GM18861 (cell line): Measurements from ENCODE around the gene AKT3.

Experiments used
- ATAC-seq: cut with Tn5 transposase; IDR thresholded peaks from one replicate; pipeline ENCODE4 v1.9.1; 2021; ENCODE audit not compliant: unreplicated experiment

AKT3 gene

DNA sequence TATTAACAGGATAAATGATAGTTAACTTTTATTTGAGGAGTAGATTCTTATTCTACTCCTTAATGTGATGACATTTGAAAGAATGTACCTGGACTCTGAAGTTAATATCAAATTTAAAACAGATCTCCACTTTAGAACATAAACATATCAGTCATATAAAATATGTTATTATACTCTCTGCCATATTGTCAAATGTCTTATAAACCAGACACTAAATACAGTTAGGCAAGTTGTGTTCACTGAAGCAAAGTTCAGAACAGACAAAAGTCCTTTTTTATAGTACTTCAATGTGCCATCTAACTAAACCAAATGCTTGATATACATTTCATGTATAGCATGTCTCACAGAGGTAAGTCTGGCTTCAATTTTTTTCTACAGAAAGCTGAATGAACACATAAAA is 285.2 kb downstream of the AKT3 start:
- ATAC-seq = no peak

DNA sequence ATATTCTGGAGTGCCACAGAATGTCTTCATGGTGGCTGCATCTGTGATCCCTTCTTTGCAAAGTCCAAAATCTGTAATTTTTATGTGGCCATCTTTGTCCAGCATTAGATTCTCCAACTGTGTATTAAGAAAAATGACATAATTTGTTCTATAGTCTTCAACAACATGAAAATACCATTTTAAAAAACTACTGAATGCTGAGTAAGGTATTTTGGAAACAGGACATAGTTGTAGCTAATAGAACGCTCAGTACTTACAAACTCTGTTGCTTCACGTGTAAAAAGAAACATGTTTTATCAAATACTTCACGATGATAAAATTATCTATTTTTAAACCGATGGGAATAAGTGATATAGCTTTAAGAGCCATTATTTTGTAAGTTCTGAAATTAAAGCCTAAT is 286.3 kb downstream of the AKT3 start:
- no peak for ATAC-seq

DNA sequence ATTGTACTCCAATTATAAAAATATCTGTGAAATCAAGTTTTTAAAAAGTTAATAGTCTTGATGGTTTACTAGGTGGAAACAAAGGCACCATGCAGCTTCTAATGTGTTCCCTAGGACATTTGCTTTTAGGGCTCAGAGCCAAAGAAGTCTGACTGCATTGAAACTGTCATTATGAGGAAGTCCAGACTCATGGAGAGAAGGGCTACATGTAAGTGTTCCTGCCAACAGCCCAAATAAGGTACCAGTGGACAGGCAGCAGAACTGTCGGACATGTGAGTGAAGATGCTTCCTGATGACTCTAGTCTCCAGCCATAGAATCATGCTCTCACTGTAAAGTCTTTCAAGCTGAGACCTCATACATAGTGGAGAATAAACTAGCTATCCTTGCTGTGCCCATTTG is 287.6 kb downstream of the AKT3 start:
- no peak for ATAC-seq

- ATAC-seq = no peak
Measured at GRCh38 chr1:243561588-243562319, 288.3 kb downstream of the AKT3 start.

DNA sequence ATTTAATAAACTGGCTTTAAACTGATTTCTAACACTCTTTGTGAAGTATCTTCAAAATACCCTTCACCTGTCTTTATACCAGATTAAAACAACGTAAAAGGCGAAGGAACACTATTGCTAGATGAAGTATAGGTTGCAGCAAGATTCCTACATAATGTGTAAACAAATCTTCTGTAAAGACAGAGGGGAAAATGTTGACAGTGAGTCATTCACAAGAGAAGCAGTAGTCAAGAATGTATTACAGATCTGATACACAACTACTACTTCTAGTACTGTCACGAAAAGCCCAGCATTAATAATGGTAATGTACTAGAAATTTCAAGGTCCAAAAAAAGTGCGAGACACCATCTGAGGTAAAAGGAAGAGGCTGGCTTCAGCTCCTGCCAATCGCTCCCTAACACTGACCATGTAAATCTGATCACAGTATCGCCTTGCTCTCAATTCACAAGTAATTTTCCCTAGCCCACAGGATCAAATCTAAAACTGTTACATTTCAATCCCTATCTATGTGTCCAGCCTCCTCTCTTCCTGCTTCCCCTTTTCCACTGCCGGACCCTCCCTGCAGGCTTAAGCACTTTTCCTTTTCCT is 290.4 kb downstream of the AKT3 start:
- ATAC-seq = no peak

GRCh38 chr1:243558576-243558975 is 291.5 kb downstream of the AKT3 start:
- ATAC-seq = no peak

- ATAC-seq = no peak
Measured at GRCh38 chr1:243557866-243558265, 292.2 kb downstream of the AKT3 start.

DNA sequence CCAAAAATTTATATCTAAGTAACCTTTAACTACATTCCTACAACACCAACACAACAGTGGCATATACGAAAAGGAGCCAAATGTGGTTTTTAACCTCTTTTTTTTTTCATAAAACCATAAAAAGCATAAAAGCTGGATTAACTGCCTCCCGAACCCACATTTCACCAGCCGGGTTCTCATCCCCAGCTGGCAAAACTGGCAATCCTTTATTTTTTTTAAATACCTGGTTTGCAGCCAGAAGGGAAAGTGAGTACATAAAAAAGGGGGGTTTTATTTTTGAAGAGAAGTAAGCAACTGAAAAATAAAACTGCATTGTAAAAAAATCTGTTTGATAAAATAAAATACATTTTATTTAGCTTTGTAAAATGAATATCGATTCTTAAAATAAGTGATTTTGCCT is 295.4 kb downstream of the AKT3 start:
- ATAC-seq = no peak

GRCh38 chr1:243553090-243553489 is 297.0 kb downstream of the AKT3 start:
- ATAC-seq = no peak

DNA sequence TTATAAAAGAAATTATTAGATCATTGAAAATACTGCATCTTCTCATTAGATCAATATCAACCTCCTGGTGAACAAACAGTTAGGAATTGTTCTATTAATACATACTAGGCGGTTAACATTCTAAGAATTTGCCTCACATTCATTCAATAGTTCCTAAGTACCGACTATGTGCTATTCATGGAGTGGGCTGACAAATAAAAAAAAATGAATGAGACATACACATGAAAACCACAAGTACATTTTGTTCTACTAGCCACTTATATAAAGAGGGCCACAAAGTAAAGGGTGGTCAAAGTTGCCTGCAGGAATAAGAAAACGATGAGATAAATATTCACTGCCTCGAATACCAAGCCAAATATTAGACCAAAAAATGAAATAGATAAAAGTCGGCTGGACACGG is 299.8 kb downstream of the AKT3 start:
- ATAC-seq = no peak

DNA sequence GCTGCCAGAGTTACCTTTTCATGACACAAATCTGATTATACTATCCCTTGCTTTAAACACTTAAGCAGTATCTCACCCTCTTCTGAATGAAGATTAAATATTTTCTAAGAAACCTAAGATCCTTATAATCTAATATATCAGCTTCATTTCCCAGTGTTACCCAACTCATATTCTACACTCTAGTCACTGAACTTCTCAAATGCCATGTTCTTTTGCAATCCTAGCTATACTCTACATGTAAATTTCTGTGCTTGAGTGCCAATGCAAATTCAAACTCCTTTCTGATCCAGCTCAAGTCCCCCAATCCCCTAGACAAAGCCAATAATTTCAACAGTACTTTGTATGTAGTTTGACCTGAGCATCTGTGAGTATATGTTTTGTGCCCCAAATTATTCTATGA is 300.3 kb downstream of the AKT3 start:
- no peak for ATAC-seq

DNA sequence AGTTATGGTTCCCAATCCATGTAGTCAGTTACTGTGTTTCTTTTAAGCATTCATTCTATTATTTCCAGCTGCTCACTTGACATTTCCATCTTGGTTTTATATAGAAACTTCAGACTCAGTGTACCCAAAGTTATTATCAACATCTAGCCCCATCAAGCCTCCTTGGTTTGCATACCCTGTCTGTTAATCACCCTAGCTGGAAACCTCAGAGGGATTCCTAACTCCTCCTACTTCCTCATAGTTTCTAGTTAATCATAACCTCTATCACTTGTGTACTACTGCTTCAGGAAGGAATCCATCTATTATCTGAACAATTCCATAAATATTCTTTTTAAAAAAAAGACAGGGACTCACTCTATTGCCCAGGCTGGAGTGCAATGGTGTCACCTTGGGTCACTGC is 300.9 kb downstream of the AKT3 start:
- ATAC-seq = no peak

DNA sequence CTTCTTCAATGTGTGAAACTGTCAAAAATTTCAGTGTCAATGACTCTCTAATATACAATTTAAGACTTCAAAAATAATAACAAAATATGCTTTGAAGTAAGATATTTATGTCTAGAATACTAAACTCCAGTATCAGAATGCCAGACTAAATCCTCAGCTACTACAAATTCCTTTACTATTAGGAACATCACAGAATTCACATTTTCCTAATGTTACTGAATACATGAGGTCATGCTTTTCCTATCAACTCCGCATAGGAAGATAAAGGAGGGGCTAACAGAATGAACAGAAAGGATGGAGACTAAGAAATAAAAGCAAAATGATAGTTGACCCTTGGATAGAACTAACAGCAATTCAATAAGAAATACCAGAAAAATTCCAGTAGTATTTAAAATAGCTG is 301.5 kb downstream of the AKT3 start:
- ATAC-seq = no peak

DNA sequence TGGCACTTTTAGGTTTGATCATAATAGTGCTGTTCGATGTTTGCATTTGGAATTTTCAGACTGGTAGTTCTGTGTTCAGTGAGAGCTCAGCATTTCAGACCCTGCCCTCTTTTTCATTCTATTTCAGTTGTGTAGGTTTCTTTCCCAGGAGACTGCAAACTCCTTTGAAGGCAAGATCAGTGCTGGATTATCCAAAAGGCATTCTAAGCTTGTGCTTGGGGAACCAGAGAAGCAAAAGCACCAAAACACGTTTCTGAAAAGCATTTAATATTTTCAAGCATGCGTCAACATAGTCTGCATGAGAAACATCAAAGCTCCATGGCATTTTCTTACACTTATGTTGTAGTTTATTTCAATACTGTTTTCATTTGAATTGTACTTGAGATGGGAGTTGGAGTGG is 302.2 kb downstream of the AKT3 start:
- no peak for ATAC-seq

DNA sequence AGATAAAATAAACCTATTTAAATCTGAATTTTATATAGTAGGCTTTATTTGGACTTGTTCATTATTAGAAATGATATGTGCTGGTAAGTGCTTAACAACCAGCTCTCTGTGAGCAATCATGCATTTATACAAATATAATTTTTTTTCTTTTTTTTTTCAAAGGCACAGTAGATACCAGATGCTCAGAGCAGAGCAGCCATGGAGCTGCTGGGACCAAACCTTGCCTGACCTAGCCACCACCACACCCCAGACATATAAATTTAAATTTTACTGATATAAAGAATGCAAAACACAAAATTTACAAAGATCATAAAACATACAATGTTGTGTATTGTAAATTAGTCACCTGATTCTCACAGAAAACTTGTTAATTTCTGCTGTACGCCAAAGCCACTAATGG is 303.6 kb downstream of the AKT3 start:
- ATAC-seq = no peak

- no peak for ATAC-seq
Measured at GRCh38 chr1:243543501-243543900, 306.5 kb downstream of the AKT3 start.

DNA sequence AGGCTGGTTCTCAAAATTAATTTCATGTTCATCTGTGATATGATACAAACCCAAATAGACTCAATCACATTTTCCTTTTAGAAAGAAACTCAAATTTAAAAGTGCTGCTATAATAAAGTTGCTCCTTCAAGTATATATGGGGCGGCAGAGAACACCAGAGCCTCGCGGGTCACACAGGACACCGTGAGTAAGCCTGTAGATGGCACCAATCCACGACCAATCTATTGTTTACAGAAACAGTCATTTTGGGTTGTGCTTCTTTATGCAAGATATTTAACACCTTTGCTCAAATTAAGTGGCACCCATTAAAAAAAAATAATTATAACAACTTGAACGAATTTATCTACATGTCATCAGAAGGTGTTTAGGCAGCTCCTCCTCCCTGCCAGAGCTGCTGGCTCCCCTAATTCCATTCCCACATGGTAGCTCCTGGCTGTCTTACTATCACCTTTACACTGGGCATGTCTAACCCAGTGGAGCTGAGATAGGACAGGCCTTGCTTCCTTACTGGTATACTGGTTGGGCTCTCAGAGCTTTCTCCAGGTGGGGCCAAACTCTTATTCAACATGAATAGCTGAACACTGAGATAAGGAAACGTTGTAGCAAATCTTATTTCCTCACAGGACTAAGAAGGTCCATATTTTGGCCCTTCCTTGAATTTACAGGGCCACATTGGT is 307.2 kb downstream of the AKT3 start:
- no peak for ATAC-seq

DNA sequence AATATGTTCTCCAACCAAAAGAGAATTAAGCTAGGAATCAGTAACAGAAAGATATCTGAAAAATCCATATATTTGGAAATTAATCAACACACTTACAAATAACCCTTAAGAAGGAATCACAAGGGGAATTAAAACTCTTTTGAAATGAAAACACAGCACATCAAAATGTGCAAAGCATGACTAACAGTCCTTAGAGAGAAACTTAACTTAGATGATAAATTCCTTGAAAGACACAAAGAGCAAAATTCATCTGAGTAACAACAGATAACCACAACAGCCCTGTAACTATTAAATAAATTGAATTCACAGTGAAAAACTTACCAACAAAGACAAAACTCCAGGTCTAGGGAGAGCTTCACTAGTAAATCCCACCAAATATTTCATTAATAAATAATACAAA is 310.4 kb downstream of the AKT3 start:
- ATAC-seq = no peak

DNA sequence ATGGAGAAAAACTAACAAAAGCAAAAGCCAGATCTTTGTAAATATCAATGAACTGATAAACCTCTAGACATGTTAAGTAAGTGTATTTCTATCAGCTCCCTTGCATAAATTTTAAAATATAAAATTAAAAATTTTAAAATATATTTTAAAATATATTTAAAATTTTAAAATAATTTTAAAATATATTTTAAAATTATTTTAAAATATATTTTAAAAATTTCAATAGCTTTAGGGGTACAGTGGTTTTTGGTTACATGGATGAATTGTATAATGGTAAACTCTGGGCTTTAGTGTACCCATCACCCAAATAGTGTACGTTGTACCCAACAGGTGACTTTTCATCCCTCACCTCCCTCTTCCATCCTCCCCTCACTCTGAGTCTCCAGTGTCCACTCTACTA is 315.0 kb downstream of the AKT3 start:
- ATAC-seq = no peak

DNA sequence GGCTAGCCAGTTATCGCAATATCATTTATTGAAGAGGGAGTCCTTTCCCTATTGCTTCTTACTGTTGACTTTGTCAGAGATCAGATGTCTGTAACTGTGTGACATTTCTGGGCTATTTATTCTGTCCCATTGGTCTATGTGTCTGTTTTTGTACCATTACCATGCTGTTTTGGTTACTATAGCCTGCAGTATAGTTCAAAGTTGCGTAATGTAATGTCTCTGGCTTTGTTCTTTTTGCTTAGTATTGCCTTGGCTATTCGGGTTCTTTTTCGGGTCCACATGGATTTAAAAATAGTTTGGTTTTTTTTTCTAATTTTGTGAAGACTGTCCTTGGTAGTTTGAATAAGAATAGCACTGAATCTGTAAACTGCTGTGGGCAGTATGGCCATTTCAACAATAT is 320.5 kb downstream of the AKT3 start:
- ATAC-seq = no peak

- ATAC-seq = no peak
Measured at GRCh38 chr1:243528459-243529121, 321.5 kb downstream of the AKT3 start.

- ATAC-seq = no peak
Measured at GRCh38 chr1:243526180-243526579, 323.9 kb downstream of the AKT3 start.
